ENCODE results near the gene KIR3DL3. TPM values are rescaled to one million over a fixed set of nuclear protein-coding genes. Genes with fewer than 3 reads are reported as not detected.

Gene KIR3DL3
- total RNA-seq, 1 donor from 2014 or later = not detected

DNA sequence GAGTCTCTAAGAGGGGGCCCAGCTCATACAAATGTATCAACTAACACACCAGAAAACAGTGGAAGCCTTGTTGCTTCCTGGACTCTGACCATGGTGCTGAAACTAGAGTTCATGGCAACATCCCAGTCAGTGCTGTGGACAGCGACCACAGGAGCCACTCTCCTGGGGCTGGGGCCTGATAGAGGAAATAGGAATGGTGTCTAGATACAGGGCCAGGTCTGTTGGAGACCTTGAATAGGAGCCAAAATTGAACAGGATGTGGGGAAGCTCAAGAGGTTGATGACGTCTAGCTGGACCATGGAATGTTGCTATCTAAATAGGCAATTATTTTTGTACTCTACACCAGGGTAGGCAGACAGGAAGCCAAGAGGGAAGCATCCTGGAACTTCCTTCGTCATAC is 39.7 kb upstream of the KIR3DL3 start:
- peaks cover 11% of the 10 kb centered on the region for H3K9me3 Mint-ChIP-seq (ENCODE audit: low read depth)
- no peak overlapping the region for H3K27ac Mint-ChIP-seq (ENCODE audit: unreplicated experiment)
- no peaks in the 10 kb centered on the region for H3K27me3 Mint-ChIP-seq (ENCODE audit: low read depth)
- TF ChIP-seq, protein P1, sequence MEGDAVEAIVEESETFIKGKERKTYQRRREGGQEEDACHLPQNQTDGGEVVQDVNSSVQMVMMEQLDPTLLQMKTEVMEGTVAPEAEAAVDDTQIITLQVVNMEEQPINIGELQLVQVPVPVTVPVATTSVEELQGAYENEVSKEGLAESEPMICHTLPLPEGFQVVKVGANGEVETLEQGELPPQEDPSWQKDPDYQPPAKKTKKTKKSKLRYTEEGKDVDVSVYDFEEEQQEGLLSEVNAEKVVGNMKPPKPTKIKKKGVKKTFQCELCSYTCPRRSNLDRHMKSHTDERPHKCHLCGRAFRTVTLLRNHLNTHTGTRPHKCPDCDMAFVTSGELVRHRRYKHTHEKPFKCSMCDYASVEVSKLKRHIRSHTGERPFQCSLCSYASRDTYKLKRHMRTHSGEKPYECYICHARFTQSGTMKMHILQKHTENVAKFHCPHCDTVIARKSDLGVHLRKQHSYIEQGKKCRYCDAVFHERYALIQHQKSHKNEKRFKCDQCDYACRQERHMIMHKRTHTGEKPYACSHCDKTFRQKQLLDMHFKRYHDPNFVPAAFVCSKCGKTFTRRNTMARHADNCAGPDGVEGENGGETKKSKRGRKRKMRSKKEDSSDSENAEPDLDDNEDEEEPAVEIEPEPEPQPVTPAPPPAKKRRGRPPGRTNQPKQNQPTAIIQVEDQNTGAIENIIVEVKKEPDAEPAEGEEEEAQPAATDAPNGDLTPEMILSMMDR (IDR thresholded peaks at IDR 0.05) = no peak
- H3K36me3 Mint-ChIP-seq (ENCODE audit: low read depth) = no peaks in the 10 kb centered on the region
- no peaks in the 10 kb centered on the region for H3K4me1 Mint-ChIP-seq (ENCODE audit: low read depth)
- no peak for DNase-seq (ENCODE audit: low spot score)
- no peak overlapping the region for H3K4me3 Mint-ChIP-seq (ENCODE audit: unreplicated experiment)

DNA sequence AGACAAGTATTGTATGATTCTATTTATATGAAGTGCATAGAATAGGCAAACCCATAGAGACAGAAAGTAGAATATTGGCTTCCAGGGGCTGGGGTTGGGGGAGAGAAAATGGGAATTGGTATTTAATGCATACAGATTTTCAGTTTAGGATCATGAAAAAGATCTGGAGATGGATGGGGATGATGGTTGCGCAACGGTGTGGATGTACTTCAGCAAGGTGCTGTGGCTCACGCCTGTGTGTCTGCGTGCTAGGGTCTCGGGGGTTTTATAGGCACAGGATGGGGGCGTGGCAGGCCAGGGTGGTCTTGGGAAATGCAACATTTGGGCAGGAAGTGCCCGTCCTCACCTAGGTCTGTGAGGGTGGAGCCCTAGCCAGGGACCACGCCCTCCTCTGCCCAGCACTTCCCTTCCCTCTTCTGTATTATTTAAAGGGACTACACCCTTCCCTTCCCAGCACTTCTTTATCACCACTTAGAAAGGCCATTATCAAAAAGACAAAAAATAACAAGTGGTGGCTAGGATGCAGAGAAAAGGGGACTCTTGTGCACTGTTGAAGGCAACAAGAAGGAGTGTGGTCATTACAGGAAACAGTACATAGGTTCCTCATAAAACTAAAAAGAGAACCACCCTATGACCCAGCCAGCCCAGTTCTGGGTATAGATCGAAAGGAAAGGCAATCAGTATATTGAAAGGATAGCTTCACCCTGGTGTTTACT is 32.5 kb upstream of the KIR3DL3 start:
- Mint-ChIP-seq H3K4me3 (ENCODE audit: unreplicated experiment) (no peak overlapping the region), H3K36me3 (ENCODE audit: low read depth) (no peaks in the 10 kb centered on the region), H3K27ac (ENCODE audit: unreplicated experiment) (no peak overlapping the region), H3K9me3 (ENCODE audit: low read depth) (peaks cover 29% of the 10 kb centered on the region), H3K4me1 (ENCODE audit: low read depth) (no peaks in the 10 kb centered on the region), H3K27me3 (ENCODE audit: low read depth) (no peaks in the 10 kb centered on the region)
- DNase-seq (ENCODE audit: low spot score) = no peak
- TF ChIP-seq, protein P1 (IDR thresholded peaks at IDR 0.05) = no peak

DNA sequence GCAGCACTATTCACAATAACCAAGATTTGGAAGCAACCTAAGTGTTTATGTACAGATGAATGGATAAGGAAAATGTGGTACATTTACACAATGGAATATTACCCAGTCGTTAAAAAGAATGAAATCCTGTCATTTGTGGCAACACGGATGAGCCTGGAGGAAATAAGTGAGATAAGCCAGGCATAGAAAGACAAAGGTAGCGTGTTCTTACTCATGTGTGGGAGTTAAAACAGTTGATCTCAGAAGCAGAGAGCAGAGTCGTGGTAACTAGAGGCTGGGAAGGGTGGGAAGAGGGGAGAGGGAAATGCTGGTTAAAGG is 32.0 kb upstream of the KIR3DL3 start:
- TF ChIP-seq, protein P1 (IDR thresholded peaks at IDR 0.05) = no peak
- no peaks in the 10 kb centered on the region for H3K4me1 Mint-ChIP-seq (ENCODE audit: low read depth)
- no peak overlapping the region for H3K27ac Mint-ChIP-seq (ENCODE audit: unreplicated experiment)
- DNase-seq (ENCODE audit: low spot score) = no peak
- H3K36me3 Mint-ChIP-seq (ENCODE audit: low read depth) = no peaks in the 10 kb centered on the region
- no peak overlapping the region for H3K4me3 Mint-ChIP-seq (ENCODE audit: unreplicated experiment)
- no peaks in the 10 kb centered on the region for H3K27me3 Mint-ChIP-seq (ENCODE audit: low read depth)
- H3K9me3 Mint-ChIP-seq (ENCODE audit: low read depth) = peaks cover 30% of the 10 kb centered on the region

DNA sequence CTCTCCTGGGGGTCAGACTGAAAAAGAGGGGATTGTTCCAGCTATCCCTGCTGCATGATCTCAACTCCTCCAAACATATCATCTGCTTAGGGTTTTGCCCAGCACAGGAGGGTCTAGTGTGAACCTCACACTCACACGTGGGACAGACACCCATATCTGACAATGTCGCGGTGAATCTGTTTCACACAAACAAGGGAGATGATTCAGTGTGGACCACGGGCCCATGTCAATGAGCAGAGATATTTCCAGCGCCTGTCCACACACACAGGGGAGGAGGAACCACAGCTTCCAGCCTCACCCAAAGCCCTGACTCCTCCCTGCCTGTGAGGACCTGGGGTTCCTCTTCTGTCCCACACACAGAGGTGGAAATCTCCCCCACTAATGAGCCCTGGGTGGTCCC is 29.6 kb upstream of the KIR3DL3 start:
- Mint-ChIP-seq H3K4me1 (ENCODE audit: low read depth) (no peaks in the 10 kb centered on the region), H3K4me3 (ENCODE audit: unreplicated experiment) (no peak overlapping the region), H3K36me3 (ENCODE audit: low read depth) (no peaks in the 10 kb centered on the region), H3K27ac (ENCODE audit: unreplicated experiment) (no peak overlapping the region), H3K9me3 (ENCODE audit: low read depth) (peaks cover 34% of the 10 kb centered on the region), H3K27me3 (ENCODE audit: low read depth) (no peaks in the 10 kb centered on the region)
- TF ChIP-seq, protein P1 (IDR thresholded peaks at IDR 0.05) = no peak
- no peak for DNase-seq (ENCODE audit: low spot score)

DNA sequence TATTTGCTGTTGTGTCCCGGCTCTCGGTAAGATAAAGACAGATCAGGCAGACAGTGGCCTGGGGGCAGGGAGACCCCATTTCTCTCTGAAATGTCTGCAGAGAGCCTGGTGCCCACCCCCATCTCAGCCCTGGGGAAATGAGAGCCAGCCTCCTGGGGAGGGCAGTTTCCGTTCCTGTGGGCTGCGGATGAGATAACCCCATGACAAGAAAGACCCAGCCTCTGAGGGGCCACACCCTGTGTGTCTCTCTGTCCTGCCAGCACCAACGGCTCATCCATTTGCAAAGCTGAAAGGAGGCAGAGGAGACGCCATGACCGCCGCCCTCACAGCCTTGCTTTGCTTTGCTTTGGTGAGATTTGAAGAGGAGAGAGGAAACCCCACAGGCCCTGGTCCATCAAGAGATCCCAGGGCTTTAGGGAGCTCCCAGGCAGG is 28.1 kb upstream of the KIR3DL3 start:
- H3K4me3 Mint-ChIP-seq (ENCODE audit: unreplicated experiment) = no peak overlapping the region
- peaks cover 43% of the 10 kb centered on the region for H3K9me3 Mint-ChIP-seq (ENCODE audit: low read depth)
- no peaks in the 10 kb centered on the region for H3K36me3 Mint-ChIP-seq (ENCODE audit: low read depth)
- H3K27me3 Mint-ChIP-seq (ENCODE audit: low read depth) = no peaks in the 10 kb centered on the region
- no peak overlapping the region for H3K27ac Mint-ChIP-seq (ENCODE audit: unreplicated experiment)
- no peaks in the 10 kb centered on the region for H3K4me1 Mint-ChIP-seq (ENCODE audit: low read depth)
- DNase-seq (ENCODE audit: low spot score) = no peak
- TF ChIP-seq, protein P1 (IDR thresholded peaks at IDR 0.05) = no peak
